GM23338 (cell line): ENCODE results near the gene TBL3. TPM values are rescaled to one million over a fixed set of nuclear protein-coding genes. Genes with fewer than 3 reads are reported as not detected.

ENCODE experiments used
- ATAC-seq: fragments of 200-7000 bp; cut with Tn5 transposase; 3 replicates; pipeline ENCODE4 v1.9.1; 2020
- DNase-seq: peaks from one replicate; pipeline ENCODE4 v3.0.0-alpha.2; 2015; ENCODE audit warnings: low spot score
- H2AFZ ChIP-seq: fragments of 200-600 bp; sonication (generic); 2 replicates; pipeline ENCODE4 v1.8.0; 2016; ENCODE audit warnings: antibody characterized with exemption, mild to moderate bottlenecking, moderate library complexity
- H3F3A ChIP-seq: fragments of 200-600 bp; sonication (generic); replicated peaks from 2 replicates; pipeline ENCODE4 v1.8.0; 2017; ENCODE audit warnings: antibody characterized with exemption, mixed run types, low read depth
- H3K27ac ChIP-seq: fragments of 200-600 bp; sonication (generic); 2 replicates; pipeline ENCODE4 v1.6.1; 2016; ENCODE audit warnings: low read depth
- H3K27me3 ChIP-seq: fragments of 200-600 bp; sonication (generic); 2 replicates; pipeline ENCODE4 v1.8.0; 2016; ENCODE audit warnings: mild to moderate bottlenecking, mixed run types, moderate library complexity; ENCODE audit not compliant: insufficient read depth
- H3K36me3 ChIP-seq: fragments of 200-600 bp; sonication (generic); 2 replicates; pipeline ENCODE4 v1.8.0; 2016; ENCODE audit warnings: mild to moderate bottlenecking; ENCODE audit not compliant: insufficient read depth
- H3K4me1 ChIP-seq: fragments of 200-600 bp; sonication (generic); 2 replicates; pipeline ENCODE4 v1.8.0; 2016; ENCODE audit warnings: mild to moderate bottlenecking, moderate library complexity; ENCODE audit not compliant: insufficient read depth
- H3K4me2 ChIP-seq: fragments of 200-600 bp; sonication (generic); 2 replicates; pipeline ENCODE4 v1.7.1; 2017; ENCODE audit warnings: mixed run types
- H3K4me3 ChIP-seq: fragments of 200-600 bp; sonication (generic); 2 replicates; pipeline ENCODE4 v1.6.1; 2016; ENCODE audit warnings: mixed run types
- H3K79me2 ChIP-seq: fragments of 200-600 bp; sonication (generic); replicated peaks from 2 replicates; pipeline ENCODE4 v1.8.0; 2017; ENCODE audit warnings: mild to moderate bottlenecking; ENCODE audit not compliant: insufficient read depth
- H3K9me2 ChIP-seq: fragments of 200-600 bp; sonication (generic); 2 replicates; pipeline ENCODE4 v1.8.0; 2017; ENCODE audit not compliant: insufficient read depth
- H4K20me1 ChIP-seq: fragments of 200-600 bp; sonication (generic); replicated peaks from 2 replicates; pipeline ENCODE4 v1.8.0; 2017; ENCODE audit warnings: mild to moderate bottlenecking; ENCODE audit not compliant: insufficient read depth
- H3K27ac Mint-ChIP-seq: 2 replicates; pipeline ENCODE4 v1.8.0; 2020; ENCODE audit warnings: inconsistent platforms, mild to moderate bottlenecking, moderate library complexity, mixed read lengths
- H3K27me3 Mint-ChIP-seq: 3 replicates; pipeline ENCODE4 v1.8.0; 2022; ENCODE audit warnings: low read depth, mild to moderate bottlenecking, moderate library complexity, mixed read lengths, inconsistent platforms; ENCODE audit not compliant: insufficient read depth, poor library complexity
- H3K36me3 Mint-ChIP-seq: 3 replicates; pipeline ENCODE4 v1.8.0; 2021; ENCODE audit warnings: low read depth, mild to moderate bottlenecking, inconsistent platforms, moderate library complexity, mixed read lengths
- H3K4me1 Mint-ChIP-seq: 3 replicates; pipeline ENCODE4 v1.8.0; 2020; ENCODE audit warnings: mild to moderate bottlenecking, inconsistent platforms, mixed read lengths
- H3K4me3 Mint-ChIP-seq: 3 replicates; pipeline ENCODE4 v1.8.0; 2021; ENCODE audit warnings: moderate library complexity, mild to moderate bottlenecking, inconsistent platforms, mixed read lengths
- H3K9me3 Mint-ChIP-seq: 3 replicates; pipeline ENCODE4 v1.8.0; 2020; ENCODE audit warnings: moderate library complexity, mild to moderate bottlenecking, inconsistent platforms, mixed read lengths
- CREB1 ChIP-seq: fragments of 250-450 bp; sonication (Bioruptor Pico); IDR thresholded peaks from 2 replicates; pipeline ENCODE4 v1.5.0; 2020; ENCODE audit warnings: low read depth, mild to moderate bottlenecking, moderate library complexity
- CTCF ChIP-seq, 2 experiments: fragments of 200-600 bp in 1 of 2; sonication (generic) in 1 of 2; conservative IDR thresholded peaks; 2 replicates each; pipeline versions ENCODE4 v1.5.1 to v1.6.1; 2016 to 2017; ENCODE audit warnings: antibody characterized with exemption in 2 of 2, low read depth in 2 of 2, mild to moderate bottlenecking in 2 of 2, moderate library complexity in 1 of 2
- ETS1 ChIP-seq: IDR thresholded peaks from 2 replicates; pipeline ENCODE4 v1.6.1; 2016; ENCODE audit warnings: antibody characterized with exemption
- EZH2 ChIP-seq: fragments of 200-600 bp; sonication (generic); IDR thresholded peaks from one replicate; pipeline ENCODE4 v1.8.0; 2017; ENCODE audit warnings: antibody characterized with exemption, mild to moderate bottlenecking, low read depth; ENCODE audit not compliant: unreplicated experiment
- EZH2phosphoT487 ChIP-seq: fragments of 200-600 bp; sonication (generic); IDR thresholded peaks from one replicate; pipeline ENCODE4 v1.8.1; 2018; ENCODE audit warnings: antibody characterized with exemption; ENCODE audit not compliant: unreplicated experiment
- JUNB ChIP-seq: IDR thresholded peaks from one replicate; pipeline ENCODE4 v1.6.1; 2016; ENCODE audit warnings: antibody characterized with exemption; ENCODE audit not compliant: unreplicated experiment
- NANOG ChIP-seq: IDR thresholded peaks from 2 replicates; pipeline ENCODE4 v1.6.1; 2016; ENCODE audit warnings: antibody characterized with exemption, borderline replicate concordance
- POLR2AphosphoS5 ChIP-seq: IDR thresholded peaks from 2 replicates; pipeline ENCODE4 v1.6.1; 2016; ENCODE audit warnings: antibody characterized with exemption, low read depth
- REST ChIP-seq: IDR thresholded peaks from one replicate; pipeline ENCODE4 v1.6.1; 2018; ENCODE audit warnings: antibody characterized with exemption; ENCODE audit not compliant: unreplicated experiment
- STAT1 ChIP-seq: IDR thresholded peaks from one replicate; pipeline ENCODE4 v1.6.1; 2016; ENCODE audit warnings: antibody characterized with exemption; ENCODE audit not compliant: unreplicated experiment
- ZNF114 ChIP-seq: fragments of 250-450 bp; sonication (Bioruptor Pico); IDR thresholded peaks from 2 replicates; pipeline ENCODE4 v1.5.0; 2020; ENCODE audit warnings: mild to moderate bottlenecking, moderate library complexity
- ZNF331 ChIP-seq: fragments of 250-450 bp; sonication (Bioruptor Pico); IDR thresholded peaks from 2 replicates; pipeline ENCODE4 v1.5.0; 2020; ENCODE audit warnings: low read depth, mild to moderate bottlenecking, moderate library complexity
- ZNF462 ChIP-seq: fragments of 250-450 bp; sonication (Bioruptor Pico); IDR thresholded peaks from 2 replicates; pipeline ENCODE4 v1.5.0; 2020; ENCODE audit warnings: mild to moderate bottlenecking, moderate library complexity
- polyA plus RNA-seq: library from polyadenylated mRNA; unstranded; fragments of >200 nt; fragmentation: Nextera tagmentation; extraction: Ambion mirVana; gene quantifications from 2 replicates; pipeline ENCODE4 v1.2.1, GENCODE V29; 2016
- total RNA-seq: library from RNA; depleted of rRNA; stranded (reverse); fragments of >200 nt; shearing (Covaris generic); gene quantifications from 2 replicates; pipeline ENCODE4 v1.2.3, GENCODE V29; 2014

The TBL3 gene
- total and polyA plus RNA-seq, 2 experiments from 2014 or later: 67.0 to 157 TPM

- H3K4me1 ChIP-seq: peaks cover 14% of the 10 kb centered on the region; the same call in 1 of the 2 replicates
- H3K27ac ChIP-seq: no peak overlapping the region
- no peak overlapping the region for H2AFZ ChIP-seq
- H3K4me2 ChIP-seq: peak overlapping the region; percentile 81
- DNase-seq (peak; percentile 56), ATAC-seq (peak; percentile 42)
- Mint-ChIP-seq H3K27ac (peak overlapping the region; percentile 95), H3K9me3 (peaks cover 3% of the 10 kb centered on the region; the same call in 1 of the 3 replicates), H3K27me3 (peaks cover 19% of the 10 kb centered on the region), H3K36me3 (peaks cover 16% of the 10 kb centered on the region), H3K4me1 (peaks cover 12% of the 10 kb centered on the region), H3K4me3 (peak overlapping the region; percentile 99)
- TF ChIP-seq EZH2phosphoT487: no peak
- TF ChIP-seq ZNF114: no peak
- TF ChIP-seq ZNF462 (CRISPR knock-in tag): no peak
- TF ChIP-seq NANOG: no peak
- no peak for TF ChIP-seq CREB1 (CRISPR knock-in tag)
- no peak for TF ChIP-seq JUNB
- TF ChIP-seq CTCF (conservative IDR thresholded peaks at IDR 0.05; ENCODE audit: low read depth in 2 of 2): no peak
- no peak for TF ChIP-seq STAT1
- no peak for TF ChIP-seq ETS1
- TF ChIP-seq POLR2AphosphoS5: no peak
- TF ChIP-seq EZH2: no peak
- no peak for TF ChIP-seq REST
- no peak for TF ChIP-seq ZNF331 (CRISPR knock-in tag)
- H3K27me3 ChIP-seq: no peaks in the 10 kb centered on the region
- H3K79me2 ChIP-seq: peaks cover 21% of the 10 kb centered on the region
- peak overlapping the region; percentile 96 for H3K4me3 ChIP-seq
- H3K9me2 ChIP-seq: no peaks in the 10 kb centered on the region
- H3K36me3 ChIP-seq: no peaks in the 10 kb centered on the region
- no peaks in the 10 kb centered on the region for H3F3A ChIP-seq
- H4K20me1 ChIP-seq: no peaks in the 10 kb centered on the region; the same call in none of the 2 replicates
Measured at GRCh38 chr16:1972490-1972877, 631 bp downstream of the TBL3 start.
